ENCODE measurements around the gene C2orf72.

The C2orf72 gene

GRCh38 chr2:231093933-231094332 lies 56.6 kb downstream of the C2orf72 start:
- no peak for DNase-seq

GRCh38 chr2:231094736-231095346 lies 57.5 kb downstream of the C2orf72 start:
- DNase-seq = no peak
